ENCODE results near the gene APOF.
"Not testable (repeated sequence)": the region's sequence is repeated elsewhere in the genome, so short reads cannot be mapped to it uniquely, and the experiment has no call there.

The APOF gene

GRCh38 chr12:56362130-56363059, at the start of gene APOF:
Gene APOF, minus strand, starts transcription at chr12:56362857. Its CDS starts 112 bp downstream, at chr12:56362745.
- no peak for DNase-seq

- no peak for DNase-seq
Observed at GRCh38 chr12:56411781-56412639, 49.4 kb upstream of the APOF start.

GRCh38 chr12:56410768-56411167, 48.1 kb upstream of the APOF start:
- DNase-seq: no peak

GRCh38 chr12:56408799-56409417, 46.3 kb upstream of the APOF start:
- DNase-seq: no peak

GRCh38 chr12:56404227-56404626, 41.6 kb upstream of the APOF start:
- DNase-seq: not testable (repeated sequence)

- DNase-seq: not testable (repeated sequence)
Observed at GRCh38 chr12:56401612-56402011, 39.0 kb upstream of the APOF start.

- DNase-seq: not testable (repeated sequence)
Observed at GRCh38 chr12:56401125-56401524, 38.5 kb upstream of the APOF start.

- not testable (repeated sequence) for DNase-seq
Observed at GRCh38 chr12:56399466-56399865, 36.8 kb upstream of the APOF start.

- DNase-seq: no peak
Observed at GRCh38 chr12:56398324-56398723, 35.7 kb upstream of the APOF start.

- DNase-seq: no peak
Observed at GRCh38 chr12:56392331-56392730, 29.7 kb upstream of the APOF start.

- DNase-seq: no peak
Observed at GRCh38 chr12:56391721-56392120, 29.1 kb upstream of the APOF start.

- no peak for DNase-seq
Observed at GRCh38 chr12:56389412-56389811, 26.8 kb upstream of the APOF start.

- DNase-seq: no peak
Observed at GRCh38 chr12:56387152-56387736, 24.6 kb upstream of the APOF start.

GRCh38 chr12:56385873-56386272, 23.2 kb upstream of the APOF start:
- no peak for DNase-seq

GRCh38 chr12:56382611-56383010, 20.0 kb upstream of the APOF start:
- DNase-seq: no peak

- no peak for DNase-seq
Observed at GRCh38 chr12:56377989-56378316, 15.3 kb upstream of the APOF start.

- no peak for DNase-seq
Observed at GRCh38 chr12:56377310-56377988, 14.8 kb upstream of the APOF start.

GRCh38 chr12:56375598-56376434, 13.2 kb upstream of the APOF start:
- DNase-seq: no peak

GRCh38 chr12:56374726-56375597, 12.3 kb upstream of the APOF start:
- DNase-seq: no peak

GRCh38 chr12:56373515-56373914, 10.9 kb upstream of the APOF start:
- no peak for DNase-seq
